ENCODE data around the gene CD22. TPM values are rescaled to one million over a fixed set of nuclear protein-coding genes. Genes with fewer than 3 reads are reported as not detected.

Gene CD22
- total RNA-seq, 1 donor = not detected

GRCh38 chr19:35341565-35342225, 12.7 kb downstream of the CD22 start:
- DNase-seq (ENCODE audit: insufficient read length, low spot score, missing footprints) = no peak
- Histone ChIP-seq H2AFZ (ENCODE audit: low read length) (no peak overlapping the region), H3K4me3 (ENCODE audit: insufficient read depth, low read length) (no peak overlapping the region), H3K9me3 (ENCODE audit: low read depth, low read length) (no peaks in the 10 kb centered on the region), H4K20me1 (ENCODE audit: insufficient read depth, low read length) (no peaks in the 10 kb centered on the region), H3K27me3 (ENCODE audit: insufficient read depth, low read length) (peaks cover 6% of the 10 kb centered on the region), H3K4me1 (ENCODE audit: insufficient read depth, low read length) (no peaks in the 10 kb centered on the region), H3K79me2 (ENCODE audit: insufficient read depth, low read length) (no peaks in the 10 kb centered on the region), H3K36me3 (ENCODE audit: insufficient read depth, low read length) (no peaks in the 10 kb centered on the region), H3K27ac (ENCODE audit: low read depth, low read length) (no peak overlapping the region), H3K4me2 (ENCODE audit: insufficient read depth, low read length) (no peak overlapping the region)
- TF ChIP-seq, protein P1, sequence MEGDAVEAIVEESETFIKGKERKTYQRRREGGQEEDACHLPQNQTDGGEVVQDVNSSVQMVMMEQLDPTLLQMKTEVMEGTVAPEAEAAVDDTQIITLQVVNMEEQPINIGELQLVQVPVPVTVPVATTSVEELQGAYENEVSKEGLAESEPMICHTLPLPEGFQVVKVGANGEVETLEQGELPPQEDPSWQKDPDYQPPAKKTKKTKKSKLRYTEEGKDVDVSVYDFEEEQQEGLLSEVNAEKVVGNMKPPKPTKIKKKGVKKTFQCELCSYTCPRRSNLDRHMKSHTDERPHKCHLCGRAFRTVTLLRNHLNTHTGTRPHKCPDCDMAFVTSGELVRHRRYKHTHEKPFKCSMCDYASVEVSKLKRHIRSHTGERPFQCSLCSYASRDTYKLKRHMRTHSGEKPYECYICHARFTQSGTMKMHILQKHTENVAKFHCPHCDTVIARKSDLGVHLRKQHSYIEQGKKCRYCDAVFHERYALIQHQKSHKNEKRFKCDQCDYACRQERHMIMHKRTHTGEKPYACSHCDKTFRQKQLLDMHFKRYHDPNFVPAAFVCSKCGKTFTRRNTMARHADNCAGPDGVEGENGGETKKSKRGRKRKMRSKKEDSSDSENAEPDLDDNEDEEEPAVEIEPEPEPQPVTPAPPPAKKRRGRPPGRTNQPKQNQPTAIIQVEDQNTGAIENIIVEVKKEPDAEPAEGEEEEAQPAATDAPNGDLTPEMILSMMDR (IDR thresholded peaks at IDR 0.05; ENCODE audit: extremely low read depth, low read depth, low read length) = no peak

DNA sequence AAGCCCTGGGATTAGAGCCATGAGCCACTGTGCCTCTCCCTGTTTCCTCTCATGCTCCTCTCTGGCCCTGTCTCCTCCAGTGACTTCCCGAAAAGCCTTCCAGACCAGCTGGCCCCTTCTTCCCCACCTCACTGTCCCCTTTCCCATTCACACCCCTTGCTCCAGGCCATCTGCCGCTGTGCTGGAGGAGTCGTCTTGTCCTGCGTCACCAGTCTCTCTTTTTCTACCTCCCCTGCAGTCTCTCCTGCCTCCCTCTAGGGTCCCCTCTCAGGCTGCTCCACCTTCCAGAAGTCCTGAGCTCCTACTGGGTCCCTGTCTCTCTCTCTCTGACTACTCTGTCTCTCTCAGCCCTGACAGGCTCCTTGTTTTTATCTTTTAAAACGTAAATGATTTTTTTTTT, 13.4 kb downstream of the CD22 start:
- TF ChIP-seq, protein P1 (IDR thresholded peaks at IDR 0.05; ENCODE audit: extremely low read depth, low read depth, low read length) = no peak
- H3K27ac ChIP-seq (ENCODE audit: low read depth, low read length) = no peak overlapping the region
- H3K4me3 ChIP-seq (ENCODE audit: insufficient read depth, low read length) = no peak overlapping the region
- peaks cover 6% of the 10 kb centered on the region for H3K27me3 ChIP-seq (ENCODE audit: insufficient read depth, low read length)
- no peak for DNase-seq (ENCODE audit: insufficient read length, low spot score, missing footprints)
- H3K4me1 ChIP-seq (ENCODE audit: insufficient read depth, low read length) = no peaks in the 10 kb centered on the region
- no peak overlapping the region for H3K4me2 ChIP-seq (ENCODE audit: insufficient read depth, low read length)
- no peaks in the 10 kb centered on the region for H3K9me3 ChIP-seq (ENCODE audit: low read depth, low read length)
- no peaks in the 10 kb centered on the region for H3K36me3 ChIP-seq (ENCODE audit: insufficient read depth, low read length)
- H2AFZ ChIP-seq (ENCODE audit: low read length) = no peak overlapping the region
- H3K79me2 ChIP-seq (ENCODE audit: insufficient read depth, low read length) = no peaks in the 10 kb centered on the region
- no peaks in the 10 kb centered on the region for H4K20me1 ChIP-seq (ENCODE audit: insufficient read depth, low read length)

GRCh38 chr19:35344511-35345031, 15.6 kb downstream of the CD22 start:
- no peaks in the 10 kb centered on the region for H3K79me2 ChIP-seq (ENCODE audit: insufficient read depth, low read length)
- no peak overlapping the region for H3K4me2 ChIP-seq (ENCODE audit: insufficient read depth, low read length)
- DNase-seq (ENCODE audit: insufficient read length, low spot score, missing footprints) = no peak
- no peak overlapping the region for H2AFZ ChIP-seq (ENCODE audit: low read length)
- H3K27me3 ChIP-seq (ENCODE audit: insufficient read depth, low read length) = peaks cover 5% of the 10 kb centered on the region
- TF ChIP-seq, protein P1 (IDR thresholded peaks at IDR 0.05; ENCODE audit: extremely low read depth, low read depth, low read length) = no peak
- no peaks in the 10 kb centered on the region for H3K4me1 ChIP-seq (ENCODE audit: insufficient read depth, low read length)
- H3K9me3 ChIP-seq (ENCODE audit: low read depth, low read length) = no peaks in the 10 kb centered on the region
- H3K27ac ChIP-seq (ENCODE audit: low read depth, low read length) = no peak overlapping the region
- H3K4me3 ChIP-seq (ENCODE audit: insufficient read depth, low read length) = no peak overlapping the region
- no peaks in the 10 kb centered on the region for H4K20me1 ChIP-seq (ENCODE audit: insufficient read depth, low read length)
- H3K36me3 ChIP-seq (ENCODE audit: insufficient read depth, low read length) = no peaks in the 10 kb centered on the region

- H3K36me3 ChIP-seq (ENCODE audit: insufficient read depth, low read length) = no peaks in the 10 kb centered on the region
- DNase-seq (ENCODE audit: insufficient read length, low spot score, missing footprints) = no peak
- H3K27ac ChIP-seq (ENCODE audit: low read depth, low read length) = no peak overlapping the region
- H2AFZ ChIP-seq (ENCODE audit: low read length) = no peak overlapping the region
- no peaks in the 10 kb centered on the region for H3K4me1 ChIP-seq (ENCODE audit: insufficient read depth, low read length)
- H3K4me2 ChIP-seq (ENCODE audit: insufficient read depth, low read length) = no peak overlapping the region
- H3K9me3 ChIP-seq (ENCODE audit: low read depth, low read length) = no peaks in the 10 kb centered on the region
- TF ChIP-seq, protein P1 (IDR thresholded peaks at IDR 0.05; ENCODE audit: extremely low read depth, low read depth, low read length) = no peak
- no peaks in the 10 kb centered on the region for H3K27me3 ChIP-seq (ENCODE audit: insufficient read depth, low read length)
- H3K4me3 ChIP-seq (ENCODE audit: insufficient read depth, low read length) = no peak overlapping the region
- no peaks in the 10 kb centered on the region for H4K20me1 ChIP-seq (ENCODE audit: insufficient read depth, low read length)
- H3K79me2 ChIP-seq (ENCODE audit: insufficient read depth, low read length) = no peaks in the 10 kb centered on the region
Measured at GRCh38 chr19:35345671-35346111, 16.7 kb downstream of the CD22 start.
